GM21825 (cell line): ENCODE measurements around the gene PIANP.

Experiments used
- ATAC-seq: cut with Tn5 transposase; IDR thresholded peaks from one replicate; pipeline ENCODE4 v1.9.1; 2021; ENCODE audit warnings: mild to moderate bottlenecking, moderate library complexity; ENCODE audit not compliant: unreplicated experiment

PIANP gene

GRCh38 chr12:6672143-6672542, 28.5 kb downstream of the PIANP start:
- no peak for ATAC-seq

GRCh38 chr12:6667559-6668210, 32.9 kb downstream of the PIANP start:
- ATAC-seq: no peak

- no peak for ATAC-seq
Measured at GRCh38 chr12:6666211-6666610, 34.4 kb downstream of the PIANP start.

GRCh38 chr12:6664902-6665301, 35.7 kb downstream of the PIANP start:
- no peak for ATAC-seq

GRCh38 chr12:6662906-6663742, 37.5 kb downstream of the PIANP start, which contains the start of gene ING4:
Gene ING4 (minus strand): TSS chr12:6663119. CDS start chr12:6663101, 18 bp downstream.
- peak; percentile 96 for ATAC-seq

GRCh38 chr12:6662602-6662905, 38.1 kb downstream of the PIANP start:
- ATAC-seq: no peak

GRCh38 chr12:6653987-6654386, 46.6 kb downstream of the PIANP start:
- no peak for ATAC-seq

- no peak for ATAC-seq
Measured at GRCh38 chr12:6653342-6653741, 47.3 kb downstream of the PIANP start.

GRCh38 chr12:6652391-6652790, 48.2 kb downstream of the PIANP start:
- no peak for ATAC-seq

GRCh38 chr12:6650832-6651231, 49.8 kb downstream of the PIANP start:
- no peak for ATAC-seq

GRCh38 chr12:6647083-6647604, 53.5 kb downstream of the PIANP start, which contains the start of gene ACRBP:
Gene ACRBP (minus strand): TSS chr12:6647432. CDS start chr12:6647366, 66 bp downstream.
- ATAC-seq: no peak

GRCh38 chr12:6646276-6647082, 54.1 kb downstream of the PIANP start:
- ATAC-seq: no peak

- ATAC-seq: no peak
Measured at GRCh38 chr12:6644903-6645302, 55.7 kb downstream of the PIANP start.

- ATAC-seq: no peak
Measured at GRCh38 chr12:6644257-6644596, 56.4 kb downstream of the PIANP start.
